SK-N-SH (cell line): ENCODE measurements around the gene NOS2. TPM values are rescaled to one million over a fixed set of nuclear protein-coding genes. Genes with fewer than 3 reads are reported as not detected.

ENCODE experiments used
- CTCF ChIA-PET: fragments of 300-600, 350-600 bp; formaldehyde crosslinking; extraction: SDS; loops from one replicate; lab custom pipeline; 2021; lab: Yijun Ruan, JAX
- POLR2A ChIA-PET: fragments of 350-600 bp; sonication (Branson Sonifier 250); formaldehyde crosslinking; extraction: SDS; loops from one replicate; lab custom pipeline; 2020; ENCODE audit warnings: antibody characterized with exemption, inconsistent platforms; lab: Yijun Ruan, JAX
- DNase-seq: peaks from one replicate; pipeline ENCODE4 v3.0.0; 2012
- H2AFZ ChIP-seq: fragments of 200-600 bp; sonication (generic); 2 replicates; pipeline ENCODE4 v1.8.1; 2016; ENCODE audit warnings: antibody characterized with exemption, mild to moderate bottlenecking, low read depth
- H3F3A ChIP-seq: fragments of 200-600 bp; sonication (generic); replicated peaks from 2 replicates; pipeline ENCODE3; 2016; ENCODE audit warnings: antibody characterized with exemption, mild to moderate bottlenecking; ENCODE audit not compliant: insufficient read depth
- H3K27ac ChIP-seq, 2 experiments: fragments of 200-500 bp in 1 of 2; fragments of 200-600 bp in 1 of 2; sonication (Bioruptor generic) in 1 of 2; sonication (generic), shearing (Covaris generic) in 1 of 2; 2 replicates each; pipeline versions ENCODE4 v1.5.1 to v1.6.1; 2014 to 2016; ENCODE audit warnings: low read depth in 2 of 2, inconsistent platforms in 1 of 2, low read length in 1 of 2, mild to moderate bottlenecking in 1 of 2, mixed read lengths in 1 of 2
- H3K27me3 ChIP-seq: fragments of 200-600 bp; sonication (generic), shearing (Covaris generic); 2 replicates; pipeline ENCODE4 v1.6.1; 2016; ENCODE audit warnings: mixed run types; ENCODE audit not compliant: insufficient read depth
- H3K36me3 ChIP-seq, 2 experiments: fragments of 200-500 bp in 1 of 2; fragments of 200-600 bp in 1 of 2; sonication (Bioruptor generic) in 1 of 2; sonication (generic) in 1 of 2; replicated peaks in 1 of 2; 2 replicates each; pipeline versions ENCODE3 to v1.5.1; 2014 to 2016; ENCODE audit warnings: low read length in 1 of 2, mild to moderate bottlenecking in 1 of 2; ENCODE audit not compliant: insufficient read depth in 2 of 2, control insufficient read depth in 1 of 2
- H3K4me1 ChIP-seq, 2 experiments: fragments of 200-500 bp in 1 of 2; fragments of 200-600 bp in 1 of 2; sonication (Bioruptor generic) in 1 of 2; sonication (generic), shearing (Covaris generic) in 1 of 2; 2 replicates each; pipeline versions ENCODE4 v1.5.1 to v1.6.1; 2014 to 2016; ENCODE audit warnings: low read depth in 1 of 2, low read length in 1 of 2, mixed run types in 1 of 2; ENCODE audit not compliant: insufficient read depth in 2 of 2, control insufficient read depth in 1 of 2
- H3K4me2 ChIP-seq: fragments of 200-600 bp; sonication (generic), shearing (Covaris generic); 2 replicates; pipeline ENCODE4 v1.6.1; 2017; ENCODE audit warnings: mixed run types
- H3K4me3 ChIP-seq, 2 experiments: fragments of 200-500 bp in 1 of 2; fragments of 200-600 bp in 1 of 2; sonication (Bioruptor generic) in 1 of 2; sonication (generic), shearing (Covaris generic) in 1 of 2; 2 replicates each; pipeline versions ENCODE4 v1.5.1 to v1.8.1; 2014 to 2016; ENCODE audit warnings: low read depth in 2 of 2, inconsistent platforms in 1 of 2, low read length in 1 of 2, mild to moderate bottlenecking in 1 of 2, mixed read lengths in 1 of 2, moderate library complexity in 1 of 2
- H3K79me2 ChIP-seq: fragments of 200-600 bp; sonication (generic); 2 replicates; pipeline ENCODE4 v1.8.1; 2017; ENCODE audit warnings: mild to moderate bottlenecking; ENCODE audit not compliant: insufficient read depth
- H3K9ac ChIP-seq: fragments of 200-600 bp; sonication (generic); 2 replicates; pipeline ENCODE4 v1.6.1; 2017; ENCODE audit warnings: mixed run types
- H3K9me2 ChIP-seq: fragments of 200-600 bp; sonication (generic); 2 replicates; pipeline ENCODE4 v1.6.1; 2017; ENCODE audit warnings: mixed run types
- H3K9me3 ChIP-seq: fragments of 200-600 bp; sonication (generic); 2 replicates; pipeline ENCODE4 v1.6.1; 2017; ENCODE audit warnings: mixed run types, mild to moderate bottlenecking, moderate library complexity
- H4K20me1 ChIP-seq: fragments of 200-600 bp; sonication (generic); 2 replicates; pipeline ENCODE4 v1.6.1; 2017; ENCODE audit warnings: mild to moderate bottlenecking, mixed run types; ENCODE audit not compliant: insufficient read depth
- CHD2 ChIP-seq: fragments of 150-350 bp; IDR thresholded peaks from 2 replicates; pipeline ENCODE4 v1.6.1; 2018; ENCODE audit warnings: low read length; ENCODE audit not compliant: partially characterized antibody
- EZH2phosphoT487 ChIP-seq: fragments of 200-600 bp; sonication (generic); IDR thresholded peaks from 2 replicates; pipeline ENCODE4 v1.6.1; 2017; ENCODE audit warnings: low read depth, mixed run types, mild to moderate bottlenecking, antibody characterized with exemption, moderate library complexity, borderline replicate concordance
- FOSL2 ChIP-seq: IDR thresholded peaks from 2 replicates; pipeline ENCODE4 v1.4.0; 2012; ENCODE audit warnings: low read depth, mild to moderate bottlenecking, moderate library complexity, borderline replicate concordance
- FOXM1 ChIP-seq: IDR thresholded peaks from 2 replicates; pipeline ENCODE4 v1.4.0; 2012; ENCODE audit warnings: low read depth, mild to moderate bottlenecking
- JUND ChIP-seq: IDR thresholded peaks from 2 replicates; pipeline ENCODE4 v1.4.0; 2012
- MEF2A ChIP-seq: IDR thresholded peaks from 2 replicates; pipeline ENCODE4 v1.4.0; 2012; ENCODE audit warnings: low read depth, borderline replicate concordance
- MXI1 ChIP-seq: IDR thresholded peaks from 2 replicates; pipeline ENCODE4 v1.6.1; 2012; ENCODE audit warnings: mild to moderate bottlenecking, low read depth, low read length, improper control_type of control experiment
- NRF1 ChIP-seq: IDR thresholded peaks from 2 replicates; pipeline ENCODE4 v1.6.1; 2012; ENCODE audit warnings: low read depth, mild to moderate bottlenecking, low read length
- POLR2AphosphoS5 ChIP-seq: IDR thresholded peaks from 2 replicates; pipeline ENCODE4 v1.6.1; 2012; ENCODE audit warnings: low read depth, low read length
- RAD21 ChIP-seq: IDR thresholded peaks from 2 replicates; pipeline ENCODE4 v1.6.1; 2012; ENCODE audit warnings: mild to moderate bottlenecking, low read length
- RCOR1 ChIP-seq: fragments of 150-350 bp; IDR thresholded peaks from 2 replicates; pipeline ENCODE4 v1.6.1; 2017; ENCODE audit warnings: antibody characterized with exemption, low read length
- RFX5 ChIP-seq: IDR thresholded peaks from 2 replicates; pipeline ENCODE4 v1.6.1; 2012; ENCODE audit warnings: mild to moderate bottlenecking, improper control_type of control experiment, low read length
- SMC3 ChIP-seq: IDR thresholded peaks from 2 replicates; pipeline ENCODE4 v1.6.1; 2012; ENCODE audit warnings: low read depth, low read length, improper control_type of control experiment
- TCF12 ChIP-seq: IDR thresholded peaks from 2 replicates; pipeline ENCODE4 v1.4.0; 2012
- WGBS: methylation state at CpG from one replicate; pipeline ENCODE4 v1.1.6; 2017; ENCODE audit warnings: low lambda C conversion rate; 5-methylcytosine and 5-hydroxymethylcytosine counted together
- polyA plus RNA-seq, 3 experiments: library from polyadenylated mRNA; depleted of rRNA; stranded (reverse); fragments of >200 nt; gene quantifications; 2 replicates each; pipeline ENCODE4 v1.2.3, GENCODE V29; 2012
- TF ChIP-seq, protein P1 (sequence below): fragments of 150-350 bp; IDR thresholded peaks from 2 replicates; pipeline ENCODE4 v1.6.1; 2016; ENCODE audit warnings: mild to moderate bottlenecking, low read depth, low read length
- TF ChIP-seq, protein P2 (sequence below): IDR thresholded peaks from 2 replicates; pipeline ENCODE4; 2012
- TF ChIP-seq, protein P3 (sequence below): IDR thresholded peaks from 2 replicates; pipeline ENCODE4 v1.4.0; 2012; ENCODE audit warnings: low read depth, borderline replicate concordance
- TF ChIP-seq, protein P4 (sequence below): IDR thresholded peaks from 2 replicates; pipeline ENCODE4 v1.4.0; 2012; ENCODE audit warnings: low read depth, borderline replicate concordance
- TF ChIP-seq, protein P5 (sequence below): IDR thresholded peaks from 2 replicates; pipeline ENCODE4 v1.4.0; 2012; ENCODE audit warnings: low read depth

NOS2 gene
- polyA plus RNA-seq, 1 of the 3 experiments (the other 2 are of a cell fraction) = not detected

DNA sequence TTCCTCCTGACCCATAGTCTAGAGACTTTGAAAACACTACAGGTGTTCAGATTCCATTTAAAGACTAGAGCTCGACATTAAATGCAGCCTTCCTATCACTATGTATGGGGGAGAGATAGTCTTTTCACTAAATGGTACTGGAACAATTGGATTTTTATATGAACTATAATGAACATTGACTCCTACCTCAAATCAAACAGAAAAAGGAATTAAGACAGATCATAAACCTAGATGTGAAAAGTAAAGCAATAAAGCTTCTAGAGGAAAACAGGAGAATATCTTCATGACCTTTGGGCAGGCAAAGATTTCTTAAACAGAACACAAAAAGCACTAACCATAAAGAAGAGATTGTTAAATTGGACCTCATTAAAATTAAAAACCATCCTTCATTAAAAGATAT, 18.8 kb upstream of the NOS2 start:
- H3K4me2 ChIP-seq = no peak overlapping the region
- peaks cover 0 to 2% of the 10 kb centered on the region in 2 experiments; a peak in 1 of 4 replicates for H3K4me1 ChIP-seq
- H3K9me3 ChIP-seq = no peaks in the 10 kb centered on the region
- no peaks in the 10 kb centered on the region for H3K36me3 ChIP-seq
- no peak overlapping the region for H3K27ac ChIP-seq
- no peak overlapping the region for H3K4me3 ChIP-seq
- no peak for DNase-seq
- no peaks in the 10 kb centered on the region for H3K9me2 ChIP-seq
- H2AFZ ChIP-seq = no peak overlapping the region
- ChIA-PET CTCF (interaction anchor here (0.7 to 2.9 kb wide), 2 partner anchors 14 to 61 kb away, joined by 3 to 13 read pairs; no protein-coding TSS in a partner anchor), POLR2A (no interaction called here)
- no peaks in the 10 kb centered on the region for H3K27me3 ChIP-seq
- TF ChIP-seq, protein P1, sequence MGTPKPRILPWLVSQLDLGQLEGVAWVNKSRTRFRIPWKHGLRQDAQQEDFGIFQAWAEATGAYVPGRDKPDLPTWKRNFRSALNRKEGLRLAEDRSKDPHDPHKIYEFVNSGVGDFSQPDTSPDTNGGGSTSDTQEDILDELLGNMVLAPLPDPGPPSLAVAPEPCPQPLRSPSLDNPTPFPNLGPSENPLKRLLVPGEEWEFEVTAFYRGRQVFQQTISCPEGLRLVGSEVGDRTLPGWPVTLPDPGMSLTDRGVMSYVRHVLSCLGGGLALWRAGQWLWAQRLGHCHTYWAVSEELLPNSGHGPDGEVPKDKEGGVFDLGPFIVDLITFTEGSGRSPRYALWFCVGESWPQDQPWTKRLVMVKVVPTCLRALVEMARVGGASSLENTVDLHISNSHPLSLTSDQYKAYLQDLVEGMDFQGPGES = no peak
- TF ChIP-seq TCF12 (no peak), FOSL2 (no peak)
- H3F3A ChIP-seq = no peaks in the 10 kb centered on the region
- no peaks in the 10 kb centered on the region for H4K20me1 ChIP-seq
- 17% methylated on average over 1 of the region's 1 CpG for WGBS
- no peak overlapping the region for H3K9ac ChIP-seq
- no peaks in the 10 kb centered on the region for H3K79me2 ChIP-seq

DNA sequence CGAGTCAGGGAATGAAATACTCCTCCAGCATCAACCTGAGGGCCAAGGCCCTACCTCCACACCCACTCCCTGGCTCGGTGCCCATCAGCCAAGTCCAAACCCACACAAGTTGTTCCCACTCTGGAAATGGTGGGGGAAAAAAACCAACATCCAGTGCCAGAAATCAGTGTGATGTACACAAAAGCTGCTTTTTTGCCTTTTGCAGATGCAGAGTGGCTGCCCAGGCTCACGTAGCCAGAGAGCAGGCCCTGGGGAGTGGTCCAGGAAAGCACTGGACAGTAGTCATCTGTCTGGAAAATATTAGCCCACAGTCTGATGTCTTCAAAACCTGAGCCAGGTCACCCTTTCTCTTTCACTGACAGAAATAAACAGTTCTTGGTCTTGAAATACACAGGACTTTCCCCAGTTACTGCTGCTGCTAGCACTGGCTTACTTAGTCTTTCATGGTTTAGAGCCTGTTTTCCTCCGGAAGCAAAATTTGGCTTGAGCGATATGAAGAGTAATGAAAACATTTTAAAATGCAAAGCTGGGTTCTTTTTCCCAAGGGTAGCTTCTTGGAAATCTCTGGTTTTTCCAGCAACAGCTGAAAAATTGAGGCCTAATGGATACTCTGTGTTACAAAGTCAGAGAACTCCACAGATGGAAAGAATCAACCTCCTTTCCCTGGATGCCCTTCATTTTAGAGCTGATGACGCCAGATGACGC, 18.2 kb upstream of the NOS2 start:
- Histone ChIP-seq H3K9me2 (no peaks in the 10 kb centered on the region), H3K9ac (no peak overlapping the region), H3K9me3 (no peaks in the 10 kb centered on the region), H3K27ac (no peak overlapping the region), H4K20me1 (no peaks in the 10 kb centered on the region), H2AFZ (no peak overlapping the region), H3K4me3 (no peak overlapping the region), H3K79me2 (no peaks in the 10 kb centered on the region), H3K27me3 (no peaks in the 10 kb centered on the region), H3K4me2 (no peak overlapping the region), H3K4me1 (peaks cover 0 to 2% of the 10 kb centered on the region in 2 experiments; a peak in 1 of 4 replicates), H3K36me3 (no peaks in the 10 kb centered on the region), H3F3A (no peaks in the 10 kb centered on the region)
- 55% methylated on average over 7 of the region's 7 CpGs for WGBS
- no peak for DNase-seq
- POLR2A ChIA-PET = no interaction called here
- CTCF ChIA-PET = interaction anchor here (0.7 to 2.9 kb wide), 2 partner anchors 13 to 61 kb away, joined by 3 to 13 read pairs; no protein-coding TSS in a partner anchor
- TF ChIP-seq RCOR1 (no peak), MEF2A (no peak), RAD21 (no peak), POLR2AphosphoS5 (no peak), SMC3 (no peak), JUND (no peak), MXI1 (no peak), TCF12 (no peak), FOSL2 (no peak), CHD2 (no peak), FOXM1 (no peak), NRF1 (no peak), RFX5 (no peak), EZH2phosphoT487 (no peak)
- TF ChIP-seq, protein P2, sequence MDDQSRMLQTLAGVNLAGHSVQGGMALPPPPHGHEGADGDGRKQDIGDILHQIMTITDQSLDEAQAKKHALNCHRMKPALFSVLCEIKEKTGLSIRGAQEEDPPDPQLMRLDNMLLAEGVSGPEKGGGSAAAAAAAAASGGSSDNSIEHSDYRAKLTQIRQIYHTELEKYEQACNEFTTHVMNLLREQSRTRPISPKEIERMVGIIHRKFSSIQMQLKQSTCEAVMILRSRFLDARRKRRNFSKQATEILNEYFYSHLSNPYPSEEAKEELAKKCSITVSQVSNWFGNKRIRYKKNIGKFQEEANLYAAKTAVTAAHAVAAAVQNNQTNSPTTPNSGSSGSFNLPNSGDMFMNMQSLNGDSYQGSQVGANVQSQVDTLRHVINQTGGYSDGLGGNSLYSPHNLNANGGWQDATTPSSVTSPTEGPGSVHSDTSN = no peak
- TF ChIP-seq, protein P3, sequence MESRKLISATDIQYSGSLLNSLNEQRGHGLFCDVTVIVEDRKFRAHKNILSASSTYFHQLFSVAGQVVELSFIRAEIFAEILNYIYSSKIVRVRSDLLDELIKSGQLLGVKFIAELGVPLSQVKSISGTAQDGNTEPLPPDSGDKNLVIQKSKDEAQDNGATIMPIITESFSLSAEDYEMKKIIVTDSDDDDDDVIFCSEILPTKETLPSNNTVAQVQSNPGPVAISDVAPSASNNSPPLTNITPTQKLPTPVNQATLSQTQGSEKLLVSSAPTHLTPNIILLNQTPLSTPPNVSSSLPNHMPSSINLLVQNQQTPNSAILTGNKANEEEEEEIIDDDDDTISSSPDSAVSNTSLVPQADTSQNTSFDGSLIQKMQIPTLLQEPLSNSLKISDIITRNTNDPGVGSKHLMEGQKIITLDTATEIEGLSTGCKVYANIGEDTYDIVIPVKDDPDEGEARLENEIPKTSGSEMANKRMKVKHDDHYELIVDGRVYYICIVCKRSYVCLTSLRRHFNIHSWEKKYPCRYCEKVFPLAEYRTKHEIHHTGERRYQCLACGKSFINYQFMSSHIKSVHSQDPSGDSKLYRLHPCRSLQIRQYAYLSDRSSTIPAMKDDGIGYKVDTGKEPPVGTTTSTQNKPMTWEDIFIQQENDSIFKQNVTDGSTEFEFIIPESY = no peak
- TF ChIP-seq, protein P4, sequence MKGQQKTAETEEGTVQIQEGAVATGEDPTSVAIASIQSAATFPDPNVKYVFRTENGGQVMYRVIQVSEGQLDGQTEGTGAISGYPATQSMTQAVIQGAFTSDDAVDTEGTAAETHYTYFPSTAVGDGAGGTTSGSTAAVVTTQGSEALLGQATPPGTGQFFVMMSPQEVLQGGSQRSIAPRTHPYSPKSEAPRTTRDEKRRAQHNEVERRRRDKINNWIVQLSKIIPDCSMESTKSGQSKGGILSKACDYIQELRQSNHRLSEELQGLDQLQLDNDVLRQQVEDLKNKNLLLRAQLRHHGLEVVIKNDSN = no peak
- TF ChIP-seq, protein P5, sequence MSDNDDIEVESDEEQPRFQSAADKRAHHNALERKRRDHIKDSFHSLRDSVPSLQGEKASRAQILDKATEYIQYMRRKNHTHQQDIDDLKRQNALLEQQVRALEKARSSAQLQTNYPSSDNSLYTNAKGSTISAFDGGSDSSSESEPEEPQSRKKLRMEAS = no peak
